AG04449 (cell line): ENCODE results near the gene SLC17A4.

Experiments used
- CTCF ChIA-PET: fragments of 350-600 bp; formaldehyde crosslinking; extraction: SDS; loops from one replicate; lab custom pipeline; 2021; ENCODE audit warnings: antibody characterized with exemption; lab: Yijun Ruan, JAX
- POLR2A ChIA-PET: fragments of 400-600, 350-600 bp; formaldehyde crosslinking; extraction: SDS; loops from one replicate; lab custom pipeline; 2020; ENCODE audit warnings: antibody characterized with exemption, inconsistent platforms; lab: Yijun Ruan, JAX
- DNase-seq: peaks from one replicate; pipeline ENCODE4 v3.0.0-alpha.2; 2010; ENCODE audit warnings: low read depth, low spot score
- H3K4me3 ChIP-seq: 2 replicates; pipeline ENCODE4 v1.5.1; 2011; ENCODE audit warnings: low read depth, mild to moderate bottlenecking, control low read depth, low read length
- TF ChIP-seq, protein P1 (sequence below): IDR thresholded peaks from one replicate; pipeline ENCODE4 v1.5.1; 2011; ENCODE audit warnings: mild to moderate bottlenecking, moderate library complexity, low read length, control low read depth, inconsistent platforms; ENCODE audit not compliant: insufficient read depth; ENCODE audit errors: missing control alignments

Gene SLC17A4

DNA sequence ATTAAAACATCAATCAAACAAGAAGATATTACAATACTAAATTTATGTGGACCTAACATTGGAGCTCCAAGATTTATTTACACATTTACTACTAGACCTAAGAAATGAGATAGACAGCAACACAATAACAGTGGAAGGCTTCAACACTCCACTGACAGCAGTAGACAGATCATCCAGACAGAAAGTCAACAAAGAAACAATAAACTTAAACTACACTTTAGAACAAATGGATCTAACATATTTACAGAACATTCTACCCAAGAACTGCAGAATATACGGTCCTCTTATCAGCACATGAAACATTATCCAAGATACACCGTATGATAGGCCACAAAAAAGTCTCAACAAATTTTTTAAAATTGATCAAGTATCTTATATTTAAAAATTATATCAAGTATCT is 50.3 kb downstream of the SLC17A4 start:
- TF ChIP-seq, protein P1, sequence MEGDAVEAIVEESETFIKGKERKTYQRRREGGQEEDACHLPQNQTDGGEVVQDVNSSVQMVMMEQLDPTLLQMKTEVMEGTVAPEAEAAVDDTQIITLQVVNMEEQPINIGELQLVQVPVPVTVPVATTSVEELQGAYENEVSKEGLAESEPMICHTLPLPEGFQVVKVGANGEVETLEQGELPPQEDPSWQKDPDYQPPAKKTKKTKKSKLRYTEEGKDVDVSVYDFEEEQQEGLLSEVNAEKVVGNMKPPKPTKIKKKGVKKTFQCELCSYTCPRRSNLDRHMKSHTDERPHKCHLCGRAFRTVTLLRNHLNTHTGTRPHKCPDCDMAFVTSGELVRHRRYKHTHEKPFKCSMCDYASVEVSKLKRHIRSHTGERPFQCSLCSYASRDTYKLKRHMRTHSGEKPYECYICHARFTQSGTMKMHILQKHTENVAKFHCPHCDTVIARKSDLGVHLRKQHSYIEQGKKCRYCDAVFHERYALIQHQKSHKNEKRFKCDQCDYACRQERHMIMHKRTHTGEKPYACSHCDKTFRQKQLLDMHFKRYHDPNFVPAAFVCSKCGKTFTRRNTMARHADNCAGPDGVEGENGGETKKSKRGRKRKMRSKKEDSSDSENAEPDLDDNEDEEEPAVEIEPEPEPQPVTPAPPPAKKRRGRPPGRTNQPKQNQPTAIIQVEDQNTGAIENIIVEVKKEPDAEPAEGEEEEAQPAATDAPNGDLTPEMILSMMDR: no peak
- DNase-seq: no peak
- CTCF ChIA-PET: interaction anchor here (1.4 to 2.6 kb wide), 2 partner anchors 16 to 198 kb away, joined by 4 to 12 read pairs; no protein-coding TSS in a partner anchor
- POLR2A ChIA-PET: no interaction called here
- H3K4me3 ChIP-seq: no peak overlapping the region

DNA sequence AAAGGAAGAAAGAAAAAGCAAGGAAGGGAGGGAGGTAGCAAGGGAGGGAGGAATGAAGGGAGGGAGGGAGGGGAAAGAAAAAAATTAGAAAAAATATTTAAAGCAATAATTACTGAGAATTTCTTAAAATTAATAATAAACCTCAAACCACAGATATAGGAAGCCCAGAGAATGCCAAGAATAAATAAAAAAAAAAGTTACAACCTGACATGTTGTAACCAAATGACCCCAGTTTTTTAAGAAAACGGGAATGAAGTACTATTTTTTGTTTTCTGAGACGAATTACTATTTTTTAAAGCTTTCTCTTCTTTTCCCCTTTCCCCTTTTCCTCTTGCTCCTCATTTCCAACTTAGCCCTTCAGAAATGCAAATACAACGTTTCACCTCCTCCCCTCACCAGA is 60.7 kb downstream of the SLC17A4 start:
- ChIA-PET POLR2A (no interaction called here), CTCF (no interaction called here)
- H3K4me3 ChIP-seq: no peak overlapping the region
- TF ChIP-seq, protein P1: no peak
- no peak for DNase-seq

DNA sequence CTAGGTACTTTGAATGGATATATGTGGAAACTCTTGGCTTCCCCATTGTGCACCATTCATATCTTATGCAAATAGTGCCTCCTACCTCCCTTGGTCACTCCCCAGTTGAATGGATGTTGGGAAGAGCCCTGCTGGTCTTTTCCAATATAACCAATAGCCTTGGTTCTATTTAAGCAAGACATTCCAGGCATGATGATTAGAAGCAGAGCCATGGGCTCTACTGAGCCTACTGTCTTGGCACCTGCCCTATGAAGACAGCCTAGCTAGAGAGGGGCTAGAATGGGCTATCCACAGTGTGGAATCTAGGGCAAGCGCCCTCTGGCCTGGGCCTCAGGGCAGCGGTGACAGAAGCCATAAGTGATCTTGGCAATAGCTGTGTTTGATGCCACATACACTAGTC is 61.7 kb downstream of the SLC17A4 start:
- CTCF ChIA-PET: no interaction called here
- POLR2A ChIA-PET: no interaction called here
- no peak overlapping the region for H3K4me3 ChIP-seq
- no peak for DNase-seq
- TF ChIP-seq, protein P1: no peak

DNA sequence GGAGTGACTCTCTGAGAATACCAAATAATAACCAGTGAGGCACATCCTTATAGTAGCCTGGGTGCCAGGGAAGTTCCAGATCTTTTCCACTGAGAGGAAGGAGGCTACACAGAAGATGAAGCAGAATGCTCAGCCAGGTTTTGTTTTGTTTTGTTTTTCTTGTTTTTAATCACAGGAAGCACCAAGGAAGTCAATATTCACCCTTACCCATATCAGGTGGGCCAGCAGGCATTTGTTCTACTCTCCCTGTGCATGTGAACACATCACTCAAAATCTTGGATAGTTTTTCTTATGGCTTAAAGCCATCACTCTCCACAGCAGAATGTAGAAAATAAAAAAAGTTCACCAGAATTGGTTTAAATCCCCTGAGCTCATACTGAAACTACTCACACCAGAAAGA is 66.8 kb downstream of the SLC17A4 start:
- CTCF ChIA-PET: no interaction called here
- POLR2A ChIA-PET: no interaction called here
- H3K4me3 ChIP-seq: no peak overlapping the region
- TF ChIP-seq, protein P1: no peak
- DNase-seq: no peak

DNA sequence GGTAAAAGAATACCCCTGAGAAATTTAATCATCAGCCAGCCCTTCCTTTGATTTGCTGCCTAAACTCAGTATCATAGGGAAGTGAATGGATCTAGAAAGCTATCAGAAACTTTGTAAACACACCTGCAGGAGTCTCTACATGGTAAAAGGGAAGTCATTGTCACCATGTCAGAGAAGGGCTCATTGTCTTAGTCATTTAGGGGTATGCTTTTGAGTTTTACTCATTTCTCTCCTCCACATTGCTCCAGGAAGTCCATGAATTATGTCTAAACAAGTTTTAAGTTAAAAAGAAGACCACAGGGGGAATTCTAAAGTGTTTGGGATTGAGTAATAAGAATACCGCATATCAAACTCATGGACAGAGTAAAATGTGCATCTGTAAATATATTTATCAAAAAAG is 74.8 kb downstream of the SLC17A4 start:
- no peak for DNase-seq
- CTCF ChIA-PET: no interaction called here
- TF ChIP-seq, protein P1: no peak
- H3K4me3 ChIP-seq: no peak overlapping the region
- POLR2A ChIA-PET: no interaction called here

DNA sequence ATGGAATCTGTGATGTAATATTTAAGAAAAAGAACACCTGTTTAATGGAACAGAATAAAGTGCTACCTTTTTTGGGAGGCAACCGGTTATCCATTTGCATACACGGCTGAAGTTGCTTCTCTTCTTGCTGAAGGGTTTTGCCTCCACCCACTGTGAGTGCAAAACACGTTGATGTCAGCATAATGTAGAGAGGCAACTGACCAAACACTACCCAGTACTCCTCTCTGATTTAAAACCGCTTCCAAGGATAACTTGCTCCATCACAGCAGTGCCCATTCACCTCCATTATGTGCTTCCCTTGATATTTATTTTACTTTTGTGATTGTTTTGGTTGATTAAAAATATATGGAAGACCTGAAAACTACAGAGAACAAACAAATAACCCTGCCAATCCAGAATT is 75.9 kb downstream of the SLC17A4 start:
- H3K4me3 ChIP-seq: no peak overlapping the region
- DNase-seq: no peak
- TF ChIP-seq, protein P1: no peak
- ChIA-PET POLR2A (no interaction called here), CTCF (no interaction called here)
